ENCODE data around the gene ALKBH5.

DNA sequence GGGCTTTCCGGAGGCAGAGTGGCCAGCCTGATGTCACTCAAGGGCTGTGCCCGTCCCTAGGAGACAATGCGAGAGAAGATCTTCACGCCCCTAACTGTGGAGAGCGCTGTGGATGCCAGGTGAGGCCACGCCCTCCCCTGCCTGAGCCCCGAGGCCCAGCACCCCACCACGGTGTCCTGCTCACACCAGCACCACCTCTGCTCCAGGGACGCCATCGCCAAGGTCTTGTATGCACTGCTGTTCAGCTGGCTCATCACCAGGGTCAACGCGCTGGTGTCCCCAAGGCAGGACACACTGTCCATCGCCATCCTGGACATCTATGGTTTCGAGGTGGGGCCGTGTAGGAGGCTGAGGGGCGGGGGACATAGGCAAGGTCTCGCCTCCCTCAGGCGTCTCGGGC lies 47.3 kb upstream of the ALKBH5 start:
- TF ChIP-seq, protein P1, sequence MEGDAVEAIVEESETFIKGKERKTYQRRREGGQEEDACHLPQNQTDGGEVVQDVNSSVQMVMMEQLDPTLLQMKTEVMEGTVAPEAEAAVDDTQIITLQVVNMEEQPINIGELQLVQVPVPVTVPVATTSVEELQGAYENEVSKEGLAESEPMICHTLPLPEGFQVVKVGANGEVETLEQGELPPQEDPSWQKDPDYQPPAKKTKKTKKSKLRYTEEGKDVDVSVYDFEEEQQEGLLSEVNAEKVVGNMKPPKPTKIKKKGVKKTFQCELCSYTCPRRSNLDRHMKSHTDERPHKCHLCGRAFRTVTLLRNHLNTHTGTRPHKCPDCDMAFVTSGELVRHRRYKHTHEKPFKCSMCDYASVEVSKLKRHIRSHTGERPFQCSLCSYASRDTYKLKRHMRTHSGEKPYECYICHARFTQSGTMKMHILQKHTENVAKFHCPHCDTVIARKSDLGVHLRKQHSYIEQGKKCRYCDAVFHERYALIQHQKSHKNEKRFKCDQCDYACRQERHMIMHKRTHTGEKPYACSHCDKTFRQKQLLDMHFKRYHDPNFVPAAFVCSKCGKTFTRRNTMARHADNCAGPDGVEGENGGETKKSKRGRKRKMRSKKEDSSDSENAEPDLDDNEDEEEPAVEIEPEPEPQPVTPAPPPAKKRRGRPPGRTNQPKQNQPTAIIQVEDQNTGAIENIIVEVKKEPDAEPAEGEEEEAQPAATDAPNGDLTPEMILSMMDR (IDR thresholded peaks at IDR 0.05 in 4 of 5, conservative IDR thresholded peaks at IDR 0.05 in 1 of 5), result no peak
- no peak for TF ChIP-seq POLR2A (IDR thresholded peaks at IDR 0.05)
